Activated naive CD4-positive, alpha-beta T cell treated with anti-CD3 and anti-CD28 coated beads for 36 hours (primary cell): ENCODE data around the gene CUEDC1. TPM values are rescaled to one million over a fixed set of nuclear protein-coding genes. Genes with fewer than 3 reads are reported as not detected.

Experiments
- CTCF ChIA-PET: fragments of 350-600 bp; sonication (Branson Sonifier 250); formaldehyde crosslinking; loops from one replicate; lab custom pipeline; 2021; ENCODE audit warnings: antibody characterized with exemption; lab: Charles Lee
- DNase-seq: peaks from one replicate; pipeline ENCODE4 v3.0.0-alpha.2; 2020
- H3K27ac Mint-ChIP-seq: one replicate; pipeline ENCODE4 v1.8.0; 2021; ENCODE audit warnings: mild to moderate bottlenecking, mixed read lengths
- H3K27me3 Mint-ChIP-seq: one replicate; pipeline ENCODE4 v1.8.0; 2021; ENCODE audit warnings: low read depth, mixed read lengths
- H3K36me3 Mint-ChIP-seq: one replicate; pipeline ENCODE4 v1.8.0; 2021; ENCODE audit warnings: low read depth, mixed read lengths
- H3K4me1 Mint-ChIP-seq: one replicate; pipeline ENCODE4 v1.8.0; 2021; ENCODE audit warnings: low read depth, mixed read lengths
- H3K4me3 Mint-ChIP-seq: one replicate; pipeline ENCODE4 v1.8.0; 2021; ENCODE audit warnings: mild to moderate bottlenecking, moderate library complexity, mixed read lengths
- H3K9me3 Mint-ChIP-seq: one replicate; pipeline ENCODE4 v1.8.0; 2021; ENCODE audit warnings: mixed read lengths
- intact Hi-C: fragments of 100-400 bp; cut with micrococcal nuclease; formaldehyde crosslinking; loops from one replicate; pipeline ENCODE4 v1.15.1; 2023
- total RNA-seq, 2 experiments: library from RNA; stranded (reverse); gene quantifications; one replicate each; pipeline ENCODE4 v1.2.3, GENCODE V29; 2021

CUEDC1 gene
- under 1 TPM; 0.47 to 0.69 TPM for total RNA-seq

GRCh38 chr17:57955183-57955931, at the start of gene CUEDC1:
Gene CUEDC1 (minus strand): TSS chr17:57955412. CDS start chr17:57885564, 69,848 bp downstream.
- peaks cover 29% of the 10 kb centered on the region for H3K27me3 Mint-ChIP-seq
- H3K4me3 Mint-ChIP-seq = peak within 1 kb of the TSS; percentile 62
- intact Hi-C loops = loop anchor here (5.0 kb wide), 1 partner anchor 63 kb away; no protein-coding TSS in a partner anchor
- H3K4me1 Mint-ChIP-seq = peaks cover 21% of the 10 kb centered on the region
- no peak within 1 kb of the TSS for H3K27ac Mint-ChIP-seq
- peak; percentile 68 for DNase-seq
- CTCF ChIA-PET = interaction anchor here (0.6 to 1.7 kb wide), 5 partner anchors 17 to 55 kb away, joined by 3 to 6 read pairs (median 3); no protein-coding TSS in a partner anchor
- no peaks in the 10 kb centered on the region for H3K9me3 Mint-ChIP-seq
- H3K36me3 Mint-ChIP-seq = no peaks in the 10 kb centered on the region

- H3K9me3 Mint-ChIP-seq = no peaks in the 10 kb centered on the region
- no peaks in the 10 kb centered on the region for H3K27me3 Mint-ChIP-seq
- DNase-seq = no peak
- CTCF ChIA-PET = no interaction called here
- H3K36me3 Mint-ChIP-seq = peaks cover 59% of the 10 kb centered on the region
- peak overlapping the region; percentile 79 for H3K27ac Mint-ChIP-seq
- intact Hi-C loops = loop anchor here (10.0 kb wide), 1 partner anchor 919 kb away; the partner anchor contains the start of gene AKAP1
- peaks cover 68% of the 10 kb centered on the region for H3K4me1 Mint-ChIP-seq
- peak overlapping the region; percentile 99 for H3K4me3 Mint-ChIP-seq
These were observed 48.8 kb upstream of the CUEDC1 start for GRCh38 chr17:58004060-58004459.

DNA sequence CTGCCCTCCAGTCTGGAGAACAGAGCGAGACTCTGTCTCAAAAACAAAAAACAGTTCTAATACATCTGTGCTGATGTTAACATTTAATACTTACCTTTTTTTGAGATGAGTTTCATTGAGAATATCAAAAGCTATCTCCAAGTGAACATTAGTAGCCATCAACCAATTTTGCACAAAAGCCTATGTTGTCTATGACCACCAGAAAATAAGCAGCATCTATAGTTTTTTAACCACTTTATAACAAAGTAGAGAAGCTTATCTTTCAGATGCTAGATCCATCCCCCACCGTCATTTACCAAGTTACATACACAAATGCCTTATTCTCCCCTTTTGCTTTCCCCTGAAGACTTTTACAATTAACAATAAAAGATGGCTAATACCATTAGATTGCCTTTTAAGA, 47.8 kb upstream of the CUEDC1 start:
- no peak for DNase-seq
- intact Hi-C loops = loop anchor here (10.0 kb wide), 1 partner anchor 918 kb away; the partner anchor contains the start of gene AKAP1
- peak overlapping the region; percentile 79 for H3K27ac Mint-ChIP-seq
- H3K4me3 Mint-ChIP-seq = peak overlapping the region; percentile 42
- H3K36me3 Mint-ChIP-seq = peaks cover 60% of the 10 kb centered on the region
- peaks cover 73% of the 10 kb centered on the region for H3K4me1 Mint-ChIP-seq
- CTCF ChIA-PET = interaction anchor here (4.7 kb wide), 1 partner anchor 13 kb away, joined by 34 read pairs; the partner anchor contains the start of gene VEZF1
- no peaks in the 10 kb centered on the region for H3K9me3 Mint-ChIP-seq
- H3K27me3 Mint-ChIP-seq = no peaks in the 10 kb centered on the region

GRCh38 chr17:58002154-58002948, 47.1 kb upstream of the CUEDC1 start:
- H3K36me3 Mint-ChIP-seq = peaks cover 64% of the 10 kb centered on the region
- no peaks in the 10 kb centered on the region for H3K27me3 Mint-ChIP-seq
- H3K4me3 Mint-ChIP-seq = peak overlapping the region; percentile 42
- DNase-seq = no peak
- CTCF ChIA-PET = interaction anchor here (0.7 to 4.7 kb wide), 2 partner anchors 13 to 16 kb away, joined by 4 to 34 read pairs; partner anchors contain the start of gene VEZF1
- peak overlapping the region; percentile 79 for H3K27ac Mint-ChIP-seq
- H3K4me1 Mint-ChIP-seq = peaks cover 75% of the 10 kb centered on the region
- intact Hi-C loops = loop anchor here (10.0 kb wide), 1 partner anchor 918 kb away; the partner anchor contains the start of gene AKAP1
- no peaks in the 10 kb centered on the region for H3K9me3 Mint-ChIP-seq

DNA sequence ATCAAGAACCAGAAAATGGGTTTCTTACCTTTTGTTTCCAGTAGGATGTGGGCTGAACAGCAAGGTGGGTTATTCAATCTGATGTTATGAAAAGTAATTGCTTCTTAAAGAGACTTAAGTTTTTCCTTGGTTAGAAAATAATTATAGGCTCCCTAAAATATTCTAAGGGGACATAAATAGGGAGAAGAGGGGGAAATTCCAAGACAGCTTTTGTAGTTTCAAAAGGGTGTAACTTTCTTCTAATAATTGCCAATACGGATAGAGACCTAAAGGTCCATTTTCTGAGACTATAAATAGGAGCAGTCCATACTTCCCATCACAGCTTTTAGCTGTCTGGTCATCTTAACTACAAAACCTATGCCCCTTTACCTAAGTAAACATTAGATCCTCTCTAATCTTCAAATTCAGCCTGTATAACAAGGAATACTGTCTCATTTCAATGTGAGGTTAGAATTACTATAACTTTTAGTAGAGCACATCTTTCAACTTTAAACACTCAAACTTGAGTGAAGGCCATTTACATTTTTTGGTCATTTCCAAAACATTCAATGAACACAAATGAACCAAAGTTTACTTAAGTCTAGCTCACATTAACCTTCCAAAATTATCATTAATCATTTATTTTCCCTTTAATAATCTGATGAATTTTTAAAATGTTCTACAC, 46.4 kb upstream of the CUEDC1 start:
- CTCF ChIA-PET = interaction anchor here (0.7 to 4.7 kb wide), 5 partner anchors 12 to 145 kb away, joined by 4 to 34 read pairs (median 28); partner anchors contain the start of gene VEZF1
- Mint-ChIP-seq H3K27me3 (no peaks in the 10 kb centered on the region), H3K4me1 (peaks cover 82% of the 10 kb centered on the region), H3K36me3 (peaks cover 61% of the 10 kb centered on the region), H3K4me3 (no peak overlapping the region), H3K27ac (peak overlapping the region; percentile 78), H3K9me3 (no peaks in the 10 kb centered on the region)
- intact Hi-C loops = loop anchor here (10.0 kb wide), 1 partner anchor 917 kb away; the partner anchor contains the start of gene AKAP1
- no peak for DNase-seq

DNA sequence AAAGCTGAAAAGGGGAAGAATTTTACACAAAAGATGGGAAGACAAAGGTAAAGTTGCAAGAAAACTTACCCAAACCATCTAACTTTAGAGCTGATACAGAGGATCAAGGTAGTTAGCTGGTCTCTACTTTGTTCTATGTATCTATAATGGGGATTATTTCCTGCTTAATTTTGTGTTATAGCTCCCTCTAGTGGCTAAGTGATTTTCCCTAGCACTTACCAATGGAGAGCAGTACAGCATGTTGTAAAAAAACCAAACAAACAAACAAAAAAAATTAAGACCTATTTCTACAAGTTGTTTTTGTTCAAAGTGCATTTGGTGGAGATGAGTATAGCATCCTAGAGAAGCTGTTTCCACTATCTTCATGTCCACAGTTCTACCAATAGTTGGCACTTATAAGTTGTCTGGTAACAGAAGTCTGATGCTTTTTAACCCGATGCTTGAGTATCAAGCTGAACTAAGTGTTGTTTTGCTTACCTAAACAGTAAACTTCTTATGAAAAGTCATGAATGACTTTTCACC, 44.3 kb upstream of the CUEDC1 start:
- Mint-ChIP-seq H3K4me3 (no peak overlapping the region), H3K27ac (peak overlapping the region; percentile 59), H3K27me3 (no peaks in the 10 kb centered on the region), H3K4me1 (peaks cover 88% of the 10 kb centered on the region), H3K36me3 (peaks cover 44% of the 10 kb centered on the region), H3K9me3 (no peaks in the 10 kb centered on the region)
- CTCF ChIA-PET = interaction anchor here (0.5 to 4.7 kb wide), 30 partner anchors 8 to 173 kb away, joined by 3 to 34 read pairs (median 4); partner anchors contain the start of gene VEZF1
- intact Hi-C loops = loop anchor here (1.0 to 10.0 kb wide), 5 partner anchors 11 to 915 kb away; partner anchors contain the start of genes AKAP1 and VEZF1
- DNase-seq = no peak

GRCh38 chr17:57999010-57999495, 43.8 kb upstream of the CUEDC1 start:
- H3K36me3 Mint-ChIP-seq = peaks cover 40% of the 10 kb centered on the region
- DNase-seq = no peak
- peak overlapping the region; percentile 59 for H3K27ac Mint-ChIP-seq
- H3K27me3 Mint-ChIP-seq = no peaks in the 10 kb centered on the region
- H3K4me3 Mint-ChIP-seq = no peak overlapping the region
- CTCF ChIA-PET = interaction anchor here (0.5 to 4.7 kb wide), 25 partner anchors 8 to 173 kb away, joined by 3 to 34 read pairs (median 4); partner anchors contain the start of gene VEZF1
- H3K9me3 Mint-ChIP-seq = no peaks in the 10 kb centered on the region
- H3K4me1 Mint-ChIP-seq = peaks cover 89% of the 10 kb centered on the region
- intact Hi-C loops = loop anchor here (1.0 to 5.0 kb wide), 4 partner anchors 11 to 173 kb away; partner anchors contain the start of gene VEZF1

GRCh38 chr17:57997085-57997809, 42.0 kb upstream of the CUEDC1 start:
- no peak overlapping the region for H3K4me3 Mint-ChIP-seq
- peaks cover 23% of the 10 kb centered on the region for H3K36me3 Mint-ChIP-seq
- DNase-seq = no peak
- no peaks in the 10 kb centered on the region for H3K27me3 Mint-ChIP-seq
- H3K4me1 Mint-ChIP-seq = peaks cover 84% of the 10 kb centered on the region
- peak overlapping the region; percentile 72 for H3K27ac Mint-ChIP-seq
- CTCF ChIA-PET = interaction anchor here (0.6 to 4.7 kb wide), 8 partner anchors 13 to 163 kb away, joined by 3 to 43 read pairs (median 4); no protein-coding TSS in a partner anchor
- H3K9me3 Mint-ChIP-seq = no peaks in the 10 kb centered on the region
- intact Hi-C loops = loop anchor here (5.0 kb wide), 1 partner anchor 175 kb away; no protein-coding TSS in a partner anchor

GRCh38 chr17:57995076-57995956, 40.1 kb upstream of the CUEDC1 start:
- CTCF ChIA-PET = interaction anchor here (1.2 to 4.7 kb wide), 5 partner anchors 9 to 136 kb away, joined by 4 to 43 read pairs (median 8); no protein-coding TSS in a partner anchor
- Mint-ChIP-seq H3K4me1 (peaks cover 70% of the 10 kb centered on the region), H3K36me3 (peaks cover 20% of the 10 kb centered on the region), H3K9me3 (no peaks in the 10 kb centered on the region), H3K27me3 (no peaks in the 10 kb centered on the region), H3K4me3 (peak overlapping the region; percentile 14), H3K27ac (peak overlapping the region; percentile 68)
- intact Hi-C loops = loop anchor here (1.0 to 5.0 kb wide), 7 partner anchors 8 to 177 kb away; partner anchors contain the start of gene MRPS23
- DNase-seq = peak; percentile 80

DNA sequence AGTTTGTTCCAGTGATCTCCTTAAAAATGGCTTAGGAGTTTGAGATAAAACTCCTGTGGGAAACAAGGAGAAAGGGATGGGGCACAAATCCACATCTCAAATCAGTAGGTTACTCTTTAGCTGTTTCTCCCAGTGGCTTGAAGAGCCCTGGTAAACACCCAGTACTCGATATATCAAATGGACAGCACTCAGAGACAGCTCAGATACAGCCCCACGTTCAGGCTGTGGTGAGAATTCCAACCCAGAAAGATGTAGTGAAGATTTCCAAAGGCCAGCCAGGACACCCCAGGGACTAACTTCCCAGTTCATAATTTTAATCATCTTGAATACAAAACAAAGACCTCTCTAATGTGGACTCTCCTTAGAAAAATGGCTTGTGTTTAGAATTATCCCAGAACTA, 39.2 kb upstream of the CUEDC1 start:
- Mint-ChIP-seq H3K9me3 (no peaks in the 10 kb centered on the region), H3K4me1 (peaks cover 63% of the 10 kb centered on the region), H3K36me3 (peaks cover 18% of the 10 kb centered on the region), H3K27ac (peak overlapping the region; percentile 44), H3K4me3 (no peak overlapping the region), H3K27me3 (no peaks in the 10 kb centered on the region)
- CTCF ChIA-PET = interaction anchor here (0.5 to 4.7 kb wide), 5 partner anchors 8 to 135 kb away, joined by 4 to 43 read pairs (median 8); no protein-coding TSS in a partner anchor
- intact Hi-C loops = no loop called here
- no peak for DNase-seq
